ENCODE results near the gene MARF1. TPM values are rescaled to one million over a fixed set of nuclear protein-coding genes. Genes with fewer than 3 reads are reported as not detected.

The MARF1 gene
- total and polyA plus RNA-seq, 9 of the 15 experiments (the other 6 are each of a cell fraction or from before 2014, with no cell fraction given) = 4.7 to 33.2 (median 11.7) TPM

- TF ChIP-seq ZBTB11 (CRISPR knock-in tag; IDR thresholded peaks at IDR 0.05) (peak in 1 of 3 experiments; percentile 48; a peak in 1 of 6 replicates), ILK (tag; IDR thresholded peaks at IDR 0.05; ENCODE audit: borderline replicate concordance, low read depth) (no peak), ZNF311 (CRISPR knock-in tag; IDR thresholded peaks at IDR 0.05) (no peak), THRA (IDR thresholded peaks at IDR 0.05) (no peak), VEZF1 (CRISPR knock-in tag; IDR thresholded peaks at IDR 0.05) (peak; percentile 68), ZNF444 (CRISPR knock-in tag; IDR thresholded peaks at IDR 0.05) (no peak), NCOA1 (IDR thresholded peaks at IDR 0.05; ENCODE audit: low read depth) (no peak)
These were observed 65.7 kb downstream of the MARF1 start (continued) for GRCh38 chr16:15576960-15577958.
